Measurements from ENCODE around the gene VPS39.

GRCh38 chr15:42121682-42122081 is 86.4 kb downstream of the VPS39 start:
- TF ChIP-seq FOXK2 (IDR thresholded peaks at IDR 0.05) (no peak), NFRKB (IDR thresholded peaks at IDR 0.05) (no peak), ELF4 (IDR thresholded peaks at IDR 0.05) (no peak), TARDBP (IDR thresholded peaks at IDR 0.05) (no peak), SP1 (IDR thresholded peaks at IDR 0.05) (no peak), BHLHE40 (IDR thresholded peaks at IDR 0.05; ENCODE audit: borderline replicate concordance) (no peak), SUZ12 (IDR thresholded peaks at IDR 0.05) (no peak), ZNF384 (IDR thresholded peaks at IDR 0.05) (no peak), ARNT (IDR thresholded peaks at IDR 0.05) (no peak), FOXA1 (IDR thresholded peaks at IDR 0.05) (no peak), LEF1 (IDR thresholded peaks at IDR 0.05; ENCODE audit: borderline replicate concordance) (no peak), FOXM1 (IDR thresholded peaks at IDR 0.05; ENCODE audit: borderline replicate concordance) (no peak)
- TF ChIP-seq, protein P1, sequence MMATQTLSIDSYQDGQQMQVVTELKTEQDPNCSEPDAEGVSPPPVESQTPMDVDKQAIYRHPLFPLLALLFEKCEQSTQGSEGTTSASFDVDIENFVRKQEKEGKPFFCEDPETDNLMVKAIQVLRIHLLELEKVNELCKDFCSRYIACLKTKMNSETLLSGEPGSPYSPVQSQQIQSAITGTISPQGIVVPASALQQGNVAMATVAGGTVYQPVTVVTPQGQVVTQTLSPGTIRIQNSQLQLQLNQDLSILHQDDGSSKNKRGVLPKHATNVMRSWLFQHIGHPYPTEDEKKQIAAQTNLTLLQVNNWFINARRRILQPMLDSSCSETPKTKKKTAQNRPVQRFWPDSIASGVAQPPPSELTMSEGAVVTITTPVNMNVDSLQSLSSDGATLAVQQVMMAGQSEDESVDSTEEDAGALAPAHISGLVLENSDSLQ (IDR thresholded peaks at IDR 0.05): no peak

Data from HEK293T (cell line).